HL-60 (cell line): Measurements from ENCODE around the gene AIG1.

Experiments used
- DNase-seq, 2 experiments: peaks; one replicate each; pipeline ENCODE4 v3.0.0-alpha.2; 2010 to 2020; ENCODE audit warnings: low read depth in 1 of 2, low spot score in 1 of 2
- H3K27ac ChIP-seq: fragments of 250-450 bp; sonication (Bioruptor Pico); replicated peaks from 2 replicates; pipeline ENCODE4 v1.5.1; 2020; ENCODE audit warnings: mild to moderate bottlenecking, moderate library complexity
- H3K27me3 ChIP-seq: fragments of 250-450 bp; sonication (Bioruptor Pico); 2 replicates; pipeline ENCODE4 v1.5.1; 2021; ENCODE audit warnings: mild to moderate bottlenecking, moderate library complexity; ENCODE audit not compliant: insufficient read depth, poor library complexity, severe bottlenecking
- H3K4me3 ChIP-seq: replicated peaks from 2 replicates; pipeline ENCODE4 v1.5.1; 2011; ENCODE audit warnings: mild to moderate bottlenecking, control low read depth, low read length; ENCODE audit not compliant: insufficient read depth
- GABPA ChIP-seq: IDR thresholded peaks from 2 replicates; pipeline ENCODE4 v1.6.1; 2012; ENCODE audit warnings: low read depth
- POLR2AphosphoS5 ChIP-seq: IDR thresholded peaks from 2 replicates; pipeline ENCODE4 v1.6.1; 2012; ENCODE audit warnings: low read depth
- SPI1 ChIP-seq: IDR thresholded peaks from 2 replicates; pipeline ENCODE4 v1.6.1; 2012; ENCODE audit warnings: low read depth, mild to moderate bottlenecking, borderline replicate concordance
- TF ChIP-seq, protein P1 (sequence below): IDR thresholded peaks from one replicate; pipeline ENCODE4 v1.5.1; 2011; ENCODE audit warnings: low read length, control low read depth, inconsistent platforms; ENCODE audit not compliant: insufficient read depth
- TF ChIP-seq, protein P2 (sequence below): IDR thresholded peaks from 2 replicates; pipeline ENCODE4 v1.6.1; 2012; ENCODE audit warnings: low read depth; ENCODE audit not compliant: insufficient replicate concordance

AIG1 gene

DNA sequence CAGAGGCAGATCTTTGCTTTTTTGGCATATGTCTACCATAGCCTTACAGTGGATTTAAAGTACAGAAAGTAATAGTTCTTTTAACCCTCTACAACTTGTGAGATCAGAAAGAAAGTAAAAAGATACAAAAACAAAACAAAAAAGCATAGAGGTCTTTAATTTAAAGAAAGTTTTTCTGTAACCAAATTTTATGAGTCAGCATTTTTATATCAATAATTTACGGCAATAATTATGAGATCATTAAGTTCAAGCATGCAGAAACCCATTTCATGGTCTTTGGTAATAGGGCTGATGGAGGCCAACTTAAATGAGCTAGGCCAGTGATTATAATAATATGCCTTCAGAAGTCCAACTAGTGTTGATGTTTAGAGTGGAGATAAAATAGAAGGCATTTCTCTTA lies 145.9 kb downstream of the AIG1 start:
- H3K27ac ChIP-seq, result no peak overlapping the region
- TF ChIP-seq POLR2AphosphoS5 (no peak), SPI1 (no peak), GABPA (no peak)
- TF ChIP-seq, protein P1, sequence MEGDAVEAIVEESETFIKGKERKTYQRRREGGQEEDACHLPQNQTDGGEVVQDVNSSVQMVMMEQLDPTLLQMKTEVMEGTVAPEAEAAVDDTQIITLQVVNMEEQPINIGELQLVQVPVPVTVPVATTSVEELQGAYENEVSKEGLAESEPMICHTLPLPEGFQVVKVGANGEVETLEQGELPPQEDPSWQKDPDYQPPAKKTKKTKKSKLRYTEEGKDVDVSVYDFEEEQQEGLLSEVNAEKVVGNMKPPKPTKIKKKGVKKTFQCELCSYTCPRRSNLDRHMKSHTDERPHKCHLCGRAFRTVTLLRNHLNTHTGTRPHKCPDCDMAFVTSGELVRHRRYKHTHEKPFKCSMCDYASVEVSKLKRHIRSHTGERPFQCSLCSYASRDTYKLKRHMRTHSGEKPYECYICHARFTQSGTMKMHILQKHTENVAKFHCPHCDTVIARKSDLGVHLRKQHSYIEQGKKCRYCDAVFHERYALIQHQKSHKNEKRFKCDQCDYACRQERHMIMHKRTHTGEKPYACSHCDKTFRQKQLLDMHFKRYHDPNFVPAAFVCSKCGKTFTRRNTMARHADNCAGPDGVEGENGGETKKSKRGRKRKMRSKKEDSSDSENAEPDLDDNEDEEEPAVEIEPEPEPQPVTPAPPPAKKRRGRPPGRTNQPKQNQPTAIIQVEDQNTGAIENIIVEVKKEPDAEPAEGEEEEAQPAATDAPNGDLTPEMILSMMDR, result no peak
- TF ChIP-seq, protein P2, sequence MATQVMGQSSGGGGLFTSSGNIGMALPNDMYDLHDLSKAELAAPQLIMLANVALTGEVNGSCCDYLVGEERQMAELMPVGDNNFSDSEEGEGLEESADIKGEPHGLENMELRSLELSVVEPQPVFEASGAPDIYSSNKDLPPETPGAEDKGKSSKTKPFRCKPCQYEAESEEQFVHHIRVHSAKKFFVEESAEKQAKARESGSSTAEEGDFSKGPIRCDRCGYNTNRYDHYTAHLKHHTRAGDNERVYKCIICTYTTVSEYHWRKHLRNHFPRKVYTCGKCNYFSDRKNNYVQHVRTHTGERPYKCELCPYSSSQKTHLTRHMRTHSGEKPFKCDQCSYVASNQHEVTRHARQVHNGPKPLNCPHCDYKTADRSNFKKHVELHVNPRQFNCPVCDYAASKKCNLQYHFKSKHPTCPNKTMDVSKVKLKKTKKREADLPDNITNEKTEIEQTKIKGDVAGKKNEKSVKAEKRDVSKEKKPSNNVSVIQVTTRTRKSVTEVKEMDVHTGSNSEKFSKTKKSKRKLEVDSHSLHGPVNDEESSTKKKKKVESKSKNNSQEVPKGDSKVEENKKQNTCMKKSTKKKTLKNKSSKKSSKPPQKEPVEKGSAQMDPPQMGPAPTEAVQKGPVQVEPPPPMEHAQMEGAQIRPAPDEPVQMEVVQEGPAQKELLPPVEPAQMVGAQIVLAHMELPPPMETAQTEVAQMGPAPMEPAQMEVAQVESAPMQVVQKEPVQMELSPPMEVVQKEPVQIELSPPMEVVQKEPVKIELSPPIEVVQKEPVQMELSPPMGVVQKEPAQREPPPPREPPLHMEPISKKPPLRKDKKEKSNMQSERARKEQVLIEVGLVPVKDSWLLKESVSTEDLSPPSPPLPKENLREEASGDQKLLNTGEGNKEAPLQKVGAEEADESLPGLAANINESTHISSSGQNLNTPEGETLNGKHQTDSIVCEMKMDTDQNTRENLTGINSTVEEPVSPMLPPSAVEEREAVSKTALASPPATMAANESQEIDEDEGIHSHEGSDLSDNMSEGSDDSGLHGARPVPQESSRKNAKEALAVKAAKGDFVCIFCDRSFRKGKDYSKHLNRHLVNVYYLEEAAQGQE, result no peak
- no peak for DNase-seq
- no peak overlapping the region for H3K4me3 ChIP-seq
- no peaks in the 10 kb centered on the region for H3K27me3 ChIP-seq

DNA sequence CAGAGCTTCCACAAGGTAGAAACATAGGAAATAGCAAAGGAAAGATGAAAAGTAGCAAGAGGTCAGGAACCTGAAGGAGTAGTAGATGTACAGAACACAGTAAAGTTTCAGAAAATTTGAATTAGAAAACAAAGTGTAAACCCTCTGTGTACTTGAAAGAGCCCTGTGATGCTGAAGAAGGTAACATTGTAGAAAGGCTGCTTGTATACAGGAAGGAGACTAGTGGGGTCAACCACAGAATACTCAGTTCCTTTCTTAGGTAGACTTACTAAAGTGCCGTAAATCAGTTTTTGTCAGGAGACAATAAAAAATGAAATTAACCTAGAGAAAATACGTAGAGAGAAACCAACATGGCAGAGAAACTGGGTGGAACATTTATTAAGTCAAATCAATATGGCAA lies 149.7 kb downstream of the AIG1 start:
- DNase-seq, result no peak
- TF ChIP-seq, protein P2, result no peak
- TF ChIP-seq GABPA (no peak), POLR2AphosphoS5 (no peak)
- TF ChIP-seq, protein P1, result no peak
- H3K4me3 ChIP-seq, result no peak overlapping the region
- H3K27me3 ChIP-seq, result no peaks in the 10 kb centered on the region
- H3K27ac ChIP-seq, result no peak overlapping the region

DNA sequence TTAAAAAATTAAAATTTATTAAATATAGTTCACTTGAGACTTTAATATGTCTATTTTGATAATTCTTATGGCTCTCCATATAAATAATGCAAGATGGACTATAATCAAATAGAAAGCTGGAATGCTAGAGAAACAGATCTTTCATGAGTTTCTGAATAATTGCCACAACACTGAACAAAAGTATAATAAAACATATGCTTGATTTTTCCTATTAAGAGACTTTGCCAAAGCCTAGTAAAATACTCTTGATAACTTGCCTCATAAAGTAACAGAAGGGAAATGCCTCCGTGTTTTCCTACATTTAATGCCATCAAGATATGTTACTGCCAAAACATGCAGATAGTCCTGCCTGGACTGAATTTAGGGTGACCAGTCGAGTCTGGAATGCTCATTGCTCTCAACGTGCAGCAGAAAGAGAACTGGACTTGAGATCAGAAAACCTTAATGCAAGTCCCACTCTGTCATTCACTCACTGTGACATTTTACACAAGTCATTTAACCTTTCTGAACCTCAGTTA lies 153.2 kb downstream of the AIG1 start:
- no peak overlapping the region for H3K27ac ChIP-seq
- H3K4me3 ChIP-seq, result no peak overlapping the region
- no peak for DNase-seq
- H3K27me3 ChIP-seq, result no peaks in the 10 kb centered on the region
- TF ChIP-seq GABPA, result no peak
- no peak for TF ChIP-seq SPI1
- TF ChIP-seq, protein P1, result no peak
- no peak for TF ChIP-seq POLR2AphosphoS5
- TF ChIP-seq, protein P2, result no peak
